WTC11 (cell line): ENCODE data around the gene WDR89. TPM values are rescaled to one million over a fixed set of nuclear protein-coding genes. Genes with fewer than 3 reads are reported as not detected.
"Not testable (repeated sequence)": the region's sequence is repeated elsewhere in the genome, so short reads cannot be mapped to it uniquely, and the experiment has no call there.

Source experiments
- ATAC-seq: fragments of 200-7000 bp; cut with Tn5 transposase; 2 replicates; pipeline ENCODE4 v1.10.0; 2021; ENCODE audit warnings: mild to moderate bottlenecking, moderate library complexity
- CTCF ChIA-PET: fragments of 300-600 bp; sonication (Branson Sonifier 250); formaldehyde crosslinking; loops from one replicate; lab custom pipeline; 2021; ENCODE audit warnings: antibody characterized with exemption; lab: Charles Lee
- POLR2A ChIA-PET: fragments of 350-600 bp; sonication (Branson Sonifier 250); formaldehyde crosslinking; loops from one replicate; lab custom pipeline; 2021; ENCODE audit warnings: antibody characterized with exemption; lab: Charles Lee
- DNase-seq: peaks from one replicate; pipeline ENCODE4 v3.0.0; 2021; ENCODE audit warnings: low spot score
- H3K27ac Mint-ChIP-seq: 2 replicates; pipeline ENCODE4 v1.8.0; 2021; ENCODE audit warnings: mixed read lengths
- H3K27me3 Mint-ChIP-seq: 2 replicates; pipeline ENCODE4 v1.8.0; 2021; ENCODE audit warnings: low read depth, mild to moderate bottlenecking, moderate library complexity, mixed read lengths
- H3K36me3 Mint-ChIP-seq: 2 replicates; pipeline ENCODE4 v1.8.0; 2021; ENCODE audit warnings: mixed read lengths
- H3K4me1 Mint-ChIP-seq: 2 replicates; pipeline ENCODE4 v1.8.0; 2022; ENCODE audit warnings: mixed read lengths
- H3K4me3 Mint-ChIP-seq: 2 replicates; pipeline ENCODE4 v1.8.0; 2021; ENCODE audit warnings: mild to moderate bottlenecking, moderate library complexity, mixed read lengths
- H3K9me3 Mint-ChIP-seq: 2 replicates; pipeline ENCODE4 v1.8.0; 2021; ENCODE audit warnings: mixed read lengths
- ZNF219 ChIP-seq: sonication (generic); formaldehyde crosslinking; IDR thresholded peaks from 2 replicates; pipeline ENCODE4 v1.8.0; 2023; ENCODE audit warnings: missing genetic modification reagents, mild to moderate bottlenecking, borderline replicate concordance
- ZNF671 ChIP-seq: fragments of 250-450 bp; sonication (Bioruptor Pico); IDR thresholded peaks from 2 replicates; pipeline ENCODE4 v1.8.0; 2021; ENCODE audit warnings: mild to moderate bottlenecking
- total RNA-seq: library from RNA; stranded (reverse); gene quantifications from 3 replicates; pipeline ENCODE4 v1.2.3, GENCODE V29; 2021
- TF ChIP-seq, protein P1 (sequence below): sonication (generic); formaldehyde crosslinking; IDR thresholded peaks from 2 replicates; pipeline ENCODE4 v1.8.0; 2022; ENCODE audit warnings: missing genetic modification reagents
- TF ChIP-seq, protein P2 (sequence below): sonication (generic); formaldehyde crosslinking; IDR thresholded peaks from 2 replicates; pipeline ENCODE4 v1.8.1; 2022; ENCODE audit warnings: mild to moderate bottlenecking, missing genetic modification reagents, moderate library complexity, borderline replicate concordance
- TF ChIP-seq, protein P3 (sequence below): fragments of 250-450 bp; sonication (Bioruptor Pico); IDR thresholded peaks from 2 replicates; pipeline ENCODE4 v1.9.0; 2021; ENCODE audit warnings: mild to moderate bottlenecking, borderline replicate concordance

The WDR89 gene
- total RNA-seq, 1 experiment from 2014 or later, result 27.5 TPM

DNA sequence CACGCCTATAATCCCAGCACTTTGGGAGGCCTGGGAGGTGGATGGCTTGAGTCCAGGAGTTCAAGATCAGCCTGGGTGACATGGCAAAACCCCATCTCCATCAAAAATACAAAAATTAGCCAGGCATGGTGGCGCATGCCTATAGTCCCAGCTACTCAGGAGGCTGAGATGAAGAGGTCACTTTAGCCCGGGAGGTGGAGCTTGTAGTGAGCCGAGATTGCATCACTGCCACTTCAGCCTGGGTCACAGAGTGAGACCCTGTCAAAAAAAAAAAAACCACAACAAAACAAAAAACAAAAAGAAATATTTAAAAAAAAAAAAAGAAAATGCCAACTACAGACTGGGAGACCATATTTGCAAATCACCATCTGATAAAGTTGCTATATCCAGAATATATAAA, 17.5 kb downstream of the WDR89 start (continued):
- TF ChIP-seq, protein P1, sequence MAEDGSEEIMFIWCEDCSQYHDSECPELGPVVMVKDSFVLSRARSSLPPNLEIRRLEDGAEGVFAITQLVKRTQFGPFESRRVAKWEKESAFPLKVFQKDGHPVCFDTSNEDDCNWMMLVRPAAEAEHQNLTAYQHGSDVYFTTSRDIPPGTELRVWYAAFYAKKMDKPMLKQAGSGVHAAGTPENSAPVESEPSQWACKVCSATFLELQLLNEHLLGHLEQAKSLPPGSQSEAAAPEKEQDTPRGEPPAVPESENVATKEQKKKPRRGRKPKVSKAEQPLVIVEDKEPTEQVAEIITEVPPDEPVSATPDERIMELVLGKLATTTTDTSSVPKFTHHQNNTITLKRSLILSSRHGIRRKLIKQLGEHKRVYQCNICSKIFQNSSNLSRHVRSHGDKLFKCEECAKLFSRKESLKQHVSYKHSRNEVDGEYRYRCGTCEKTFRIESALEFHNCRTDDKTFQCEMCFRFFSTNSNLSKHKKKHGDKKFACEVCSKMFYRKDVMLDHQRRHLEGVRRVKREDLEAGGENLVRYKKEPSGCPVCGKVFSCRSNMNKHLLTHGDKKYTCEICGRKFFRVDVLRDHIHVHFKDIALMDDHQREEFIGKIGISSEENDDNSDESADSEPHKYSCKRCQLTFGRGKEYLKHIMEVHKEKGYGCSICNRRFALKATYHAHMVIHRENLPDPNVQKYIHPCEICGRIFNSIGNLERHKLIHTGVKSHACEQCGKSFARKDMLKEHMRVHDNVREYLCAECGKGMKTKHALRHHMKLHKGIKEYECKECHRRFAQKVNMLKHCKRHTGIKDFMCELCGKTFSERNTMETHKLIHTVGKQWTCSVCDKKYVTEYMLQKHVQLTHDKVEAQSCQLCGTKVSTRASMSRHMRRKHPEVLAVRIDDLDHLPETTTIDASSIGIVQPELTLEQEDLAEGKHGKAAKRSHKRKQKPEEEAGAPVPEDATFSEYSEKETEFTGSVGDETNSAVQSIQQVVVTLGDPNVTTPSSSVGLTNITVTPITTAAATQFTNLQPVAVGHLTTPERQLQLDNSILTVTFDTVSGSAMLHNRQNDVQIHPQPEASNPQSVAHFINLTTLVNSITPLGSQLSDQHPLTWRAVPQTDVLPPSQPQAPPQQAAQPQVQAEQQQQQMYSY (CRISPR knock-in tag), result no peak

DNA sequence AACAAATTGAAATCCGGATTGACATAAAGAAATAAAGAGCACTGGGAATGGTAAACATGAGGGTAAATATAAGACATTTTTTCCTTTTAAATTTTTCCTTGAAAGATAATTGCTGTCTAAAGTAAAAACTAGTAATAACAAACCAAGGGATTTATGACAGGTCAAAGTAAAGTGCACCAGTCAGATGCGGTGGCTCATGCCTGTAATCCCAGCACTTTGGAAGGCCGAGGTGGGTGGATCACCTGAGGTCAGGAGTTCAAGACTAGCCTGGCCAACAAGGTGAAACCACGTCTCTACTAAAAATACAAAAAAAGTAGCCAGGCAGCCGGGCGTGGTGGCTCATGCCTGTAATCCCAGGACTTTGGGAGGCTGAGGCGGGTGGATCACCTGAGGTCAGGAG, 19.7 kb downstream of the WDR89 start:
- H3K27ac Mint-ChIP-seq, result peak overlapping the region; percentile 55; the same call in 1 of the 2 replicates
- ATAC-seq, result not testable (repeated sequence)
- CTCF ChIA-PET, result interaction anchor here (1.0 kb wide), 1 partner anchor 1454 kb away, joined by 4 read pairs; no protein-coding TSS in a partner anchor

DNA sequence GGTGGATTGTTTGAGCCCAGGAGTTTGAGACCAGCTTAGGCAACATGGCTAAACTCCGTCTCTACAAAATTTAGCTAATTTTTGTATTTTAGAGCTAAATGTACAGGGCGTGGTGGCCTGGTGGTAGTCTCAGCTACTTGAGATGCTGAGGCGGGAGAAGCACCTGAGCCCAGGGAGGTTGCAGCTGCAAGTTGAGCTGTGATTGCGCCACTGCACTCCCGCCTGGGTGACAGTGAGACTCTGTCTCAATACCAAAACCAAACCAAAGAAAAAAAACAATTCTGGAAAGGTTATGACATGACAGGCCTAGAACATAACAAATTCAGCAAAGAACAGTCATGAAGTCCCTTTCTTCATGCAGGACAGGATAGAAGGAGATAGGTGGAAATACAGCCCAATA, 25.7 kb downstream of the WDR89 start:
- peaks cover 10% of the 10 kb centered on the region for H3K4me1 Mint-ChIP-seq
- TF ChIP-seq ZNF671 (no peak), ZNF219 (CRISPR knock-in tag) (no peak)
- TF ChIP-seq, protein P2, sequence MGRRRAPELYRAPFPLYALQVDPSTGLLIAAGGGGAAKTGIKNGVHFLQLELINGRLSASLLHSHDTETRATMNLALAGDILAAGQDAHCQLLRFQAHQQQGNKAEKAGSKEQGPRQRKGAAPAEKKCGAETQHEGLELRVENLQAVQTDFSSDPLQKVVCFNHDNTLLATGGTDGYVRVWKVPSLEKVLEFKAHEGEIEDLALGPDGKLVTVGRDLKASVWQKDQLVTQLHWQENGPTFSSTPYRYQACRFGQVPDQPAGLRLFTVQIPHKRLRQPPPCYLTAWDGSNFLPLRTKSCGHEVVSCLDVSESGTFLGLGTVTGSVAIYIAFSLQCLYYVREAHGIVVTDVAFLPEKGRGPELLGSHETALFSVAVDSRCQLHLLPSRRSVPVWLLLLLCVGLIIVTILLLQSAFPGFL, result no peak
- TF ChIP-seq, protein P1 (CRISPR knock-in tag), result no peak
- TF ChIP-seq, protein P3, sequence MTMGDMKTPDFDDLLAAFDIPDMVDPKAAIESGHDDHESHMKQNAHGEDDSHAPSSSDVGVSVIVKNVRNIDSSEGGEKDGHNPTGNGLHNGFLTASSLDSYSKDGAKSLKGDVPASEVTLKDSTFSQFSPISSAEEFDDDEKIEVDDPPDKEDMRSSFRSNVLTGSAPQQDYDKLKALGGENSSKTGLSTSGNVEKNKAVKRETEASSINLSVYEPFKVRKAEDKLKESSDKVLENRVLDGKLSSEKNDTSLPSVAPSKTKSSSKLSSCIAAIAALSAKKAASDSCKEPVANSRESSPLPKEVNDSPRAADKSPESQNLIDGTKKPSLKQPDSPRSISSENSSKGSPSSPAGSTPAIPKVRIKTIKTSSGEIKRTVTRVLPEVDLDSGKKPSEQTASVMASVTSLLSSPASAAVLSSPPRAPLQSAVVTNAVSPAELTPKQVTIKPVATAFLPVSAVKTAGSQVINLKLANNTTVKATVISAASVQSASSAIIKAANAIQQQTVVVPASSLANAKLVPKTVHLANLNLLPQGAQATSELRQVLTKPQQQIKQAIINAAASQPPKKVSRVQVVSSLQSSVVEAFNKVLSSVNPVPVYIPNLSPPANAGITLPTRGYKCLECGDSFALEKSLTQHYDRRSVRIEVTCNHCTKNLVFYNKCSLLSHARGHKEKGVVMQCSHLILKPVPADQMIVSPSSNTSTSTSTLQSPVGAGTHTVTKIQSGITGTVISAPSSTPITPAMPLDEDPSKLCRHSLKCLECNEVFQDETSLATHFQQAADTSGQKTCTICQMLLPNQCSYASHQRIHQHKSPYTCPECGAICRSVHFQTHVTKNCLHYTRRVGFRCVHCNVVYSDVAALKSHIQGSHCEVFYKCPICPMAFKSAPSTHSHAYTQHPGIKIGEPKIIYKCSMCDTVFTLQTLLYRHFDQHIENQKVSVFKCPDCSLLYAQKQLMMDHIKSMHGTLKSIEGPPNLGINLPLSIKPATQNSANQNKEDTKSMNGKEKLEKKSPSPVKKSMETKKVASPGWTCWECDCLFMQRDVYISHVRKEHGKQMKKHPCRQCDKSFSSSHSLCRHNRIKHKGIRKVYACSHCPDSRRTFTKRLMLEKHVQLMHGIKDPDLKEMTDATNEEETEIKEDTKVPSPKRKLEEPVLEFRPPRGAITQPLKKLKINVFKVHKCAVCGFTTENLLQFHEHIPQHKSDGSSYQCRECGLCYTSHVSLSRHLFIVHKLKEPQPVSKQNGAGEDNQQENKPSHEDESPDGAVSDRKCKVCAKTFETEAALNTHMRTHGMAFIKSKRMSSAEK, result no peak
- DNase-seq (no peak), ATAC-seq (no peak)
- peak overlapping the region; percentile 79; the same call in 1 of the 2 replicates for H3K27ac Mint-ChIP-seq
- no peak overlapping the region for H3K4me3 Mint-ChIP-seq
- POLR2A ChIA-PET, result interaction anchor here (0.5 kb wide), 2 partner anchors 54 to 573 kb away, joined by 3 to 6 read pairs; no protein-coding TSS in a partner anchor
- H3K36me3 Mint-ChIP-seq, result peaks cover 9% of the 10 kb centered on the region; the same call in 1 of the 2 replicates
- no peaks in the 10 kb centered on the region for H3K27me3 Mint-ChIP-seq
- CTCF ChIA-PET, result interaction anchor here (1.2 kb wide), 1 partner anchor 17 kb away, joined by 3 read pairs; no protein-coding TSS in a partner anchor
- no peaks in the 10 kb centered on the region for H3K9me3 Mint-ChIP-seq

More for the DNA sequence above, 19.7 kb downstream of the WDR89 start:
- DNase-seq, H3K9me3 Mint-ChIP-seq, H3K4me3 Mint-ChIP-seq, H3K27me3 Mint-ChIP-seq, H3K4me1 Mint-ChIP-seq, POLR2A ChIA-PET: not testable (repeated sequence)
- peaks cover 18% of the 10 kb centered on the region for H3K36me3 Mint-ChIP-seq
